ENCODE measurements around the gene CFAP298.

Gene CFAP298

DNA sequence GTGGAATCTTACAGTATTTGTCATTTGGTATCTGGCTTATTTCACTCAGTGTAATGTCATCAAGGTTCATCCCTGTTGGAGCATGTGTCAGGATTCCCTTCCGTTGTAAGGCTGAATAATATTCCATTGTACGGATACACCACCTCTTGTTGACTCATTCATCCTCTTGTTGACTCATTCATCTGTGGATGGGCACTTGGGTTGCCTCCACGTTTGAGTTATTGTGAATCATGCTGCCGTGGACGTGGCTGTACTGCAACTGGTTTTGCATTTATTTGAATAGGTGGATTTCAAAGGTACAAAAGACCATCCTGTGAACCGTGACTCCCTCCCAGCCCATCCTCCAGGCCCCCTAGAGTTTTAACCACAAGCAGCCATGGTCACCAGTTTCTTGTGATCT is 15.0 kb downstream of the CFAP298 start:
- no peak for DNase-seq

DNA sequence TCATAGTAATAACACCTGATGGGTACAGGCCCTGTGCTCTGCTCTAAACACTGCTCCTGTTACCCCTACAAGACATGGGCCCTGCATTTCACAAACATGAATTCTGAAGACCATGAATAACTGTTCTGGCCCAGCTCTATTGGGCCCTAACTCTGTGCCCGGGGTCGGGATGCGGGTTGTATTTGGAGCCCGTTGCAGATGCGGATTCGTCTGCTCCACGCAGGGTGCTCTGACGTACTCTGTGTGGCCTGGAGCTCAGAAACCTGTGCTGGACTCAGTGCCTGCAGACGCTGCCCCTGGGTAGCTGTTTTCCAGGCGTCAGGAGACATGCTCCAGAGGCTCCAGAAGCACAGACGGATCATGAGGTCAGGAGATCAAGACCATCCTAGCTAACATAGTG is 16.7 kb downstream of the CFAP298 start:
- DNase-seq: no peak

GRCh38 chr21:32593690-32594089 is 18.5 kb downstream of the CFAP298 start:
- DNase-seq: no peak

DNA sequence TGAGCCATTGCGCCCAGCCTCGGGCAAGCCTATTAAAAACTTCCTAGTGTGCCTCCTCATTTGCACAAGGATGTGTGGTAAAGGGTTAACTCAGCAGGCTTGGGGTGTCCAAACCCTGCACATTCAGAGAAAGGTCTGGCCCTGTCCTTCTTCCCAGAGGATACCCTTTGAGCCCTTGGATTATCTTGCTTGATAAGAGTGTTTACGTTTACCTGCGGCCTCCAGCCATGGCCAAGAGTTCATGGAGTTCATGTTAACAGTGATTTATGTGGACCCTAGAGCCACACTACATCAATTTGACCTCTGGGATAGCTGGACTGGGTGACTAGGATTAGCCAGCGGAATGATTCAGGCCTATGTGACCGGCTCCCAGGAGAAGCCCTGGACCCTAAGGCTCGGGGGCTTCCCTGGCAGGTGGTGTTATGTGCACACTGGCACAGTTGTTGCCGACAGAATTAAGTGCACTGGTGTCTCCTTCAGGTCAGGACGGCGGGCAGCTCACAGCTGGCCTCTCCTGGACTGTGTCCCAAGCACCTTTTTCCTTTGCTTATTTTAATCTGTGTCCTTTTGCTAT is 19.2 kb downstream of the CFAP298 start:
- DNase-seq: no peak

- DNase-seq: no peak
Observed at GRCh38 chr21:32590130-32590529, 22.0 kb downstream of the CFAP298 start.

- DNase-seq: no peak
Observed at GRCh38 chr21:32587651-32588050, 24.5 kb downstream of the CFAP298 start.

DNA sequence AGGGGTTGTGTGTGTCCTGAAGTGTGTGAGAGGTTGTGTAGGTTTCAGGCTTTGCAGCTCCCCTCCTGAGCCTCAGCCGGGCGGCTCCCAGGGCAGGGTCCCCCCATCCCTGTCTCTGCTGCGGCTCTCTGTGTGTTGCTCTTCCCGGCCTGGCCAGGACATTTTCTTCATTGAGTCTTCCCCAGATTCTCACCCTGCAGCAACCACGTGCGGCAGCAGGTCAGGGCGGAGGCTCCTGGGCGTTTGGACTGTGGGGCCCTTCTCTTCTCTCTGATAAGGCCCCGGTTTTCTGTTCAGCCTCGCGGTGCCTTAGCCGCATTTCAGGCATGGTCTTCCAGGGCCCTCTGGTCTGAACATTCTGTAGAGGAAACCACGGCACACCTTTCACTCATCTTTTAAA is 25.1 kb downstream of the CFAP298 start:
- no peak for DNase-seq

DNA sequence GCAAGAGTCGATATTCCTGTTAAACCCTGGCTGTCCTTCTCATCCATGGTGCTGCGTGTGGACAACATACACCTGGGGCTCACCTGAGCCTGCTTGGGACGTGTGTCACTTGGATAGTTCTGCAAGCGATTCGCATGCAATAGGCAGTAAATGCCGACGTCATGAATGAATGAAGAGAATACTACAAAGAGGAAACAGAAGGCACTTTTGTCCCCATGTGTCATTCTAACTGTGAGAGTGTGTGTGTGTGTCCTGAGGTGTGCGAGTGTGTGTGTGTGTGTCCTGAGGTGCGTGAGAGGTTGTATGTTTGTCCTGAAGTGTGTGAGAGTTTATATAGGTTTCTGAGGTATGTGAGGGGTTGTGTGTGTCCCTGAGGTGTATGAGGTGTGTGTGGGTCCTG is 26.2 kb downstream of the CFAP298 start:
- DNase-seq: no peak

GRCh38 chr21:32585042-32585710 is 27.0 kb downstream of the CFAP298 start, which contains the start of gene TCP10L:
TSS of gene TCP10L (minus strand) at chr21:32585523. CDS start at chr21:32584304, 1,219 bp downstream.
- peak; percentile 26 for DNase-seq

DNA sequence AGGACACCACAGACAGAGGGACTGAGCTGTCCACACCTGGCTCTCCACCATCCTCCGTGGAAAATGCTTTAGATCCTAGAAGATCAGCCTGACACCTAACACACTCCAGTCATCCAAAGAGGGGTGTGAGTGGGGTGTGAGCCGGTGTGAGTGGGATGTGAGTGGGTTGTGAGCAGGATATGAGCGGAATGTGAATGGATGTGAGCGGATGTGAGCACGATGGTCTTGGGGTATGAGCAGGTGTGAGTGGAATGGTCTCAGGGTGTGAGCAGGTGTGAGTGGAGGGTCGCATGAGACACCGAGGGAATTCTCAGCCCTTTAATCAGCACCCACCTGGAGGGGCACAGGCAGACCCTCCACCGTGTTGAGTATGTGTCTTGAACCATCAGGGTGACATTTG is 27.7 kb downstream of the CFAP298 start:
- DNase-seq: no peak

GRCh38 chr21:32581732-32582131 is 30.4 kb downstream of the CFAP298 start:
- peak; percentile 9 for DNase-seq

DNA sequence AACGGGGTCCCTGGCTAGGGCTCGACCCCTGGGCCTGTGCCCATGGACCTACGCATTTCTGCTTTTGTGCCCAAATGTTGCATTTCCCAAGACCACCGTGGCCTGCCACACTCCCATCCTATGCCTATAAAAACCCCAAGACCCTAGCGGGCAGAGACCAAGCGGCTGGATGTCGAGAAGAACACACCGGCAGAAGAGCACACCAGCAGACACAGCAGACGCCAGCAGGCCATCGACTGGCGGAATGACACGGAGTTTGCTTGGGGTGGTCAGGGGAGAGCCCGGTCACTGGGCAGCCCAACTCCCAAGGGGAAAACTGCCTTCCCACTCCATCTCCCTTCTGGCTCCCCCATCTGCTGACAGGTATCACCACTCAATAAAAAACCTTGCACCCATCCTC is 31.2 kb downstream of the CFAP298 start:
- DNase-seq: peak; percentile 28

- no peak for DNase-seq
Observed at GRCh38 chr21:32578107-32578691, 34.0 kb downstream of the CFAP298 start.

- no peak for DNase-seq
Observed at GRCh38 chr21:32576011-32576410, 36.2 kb downstream of the CFAP298 start.

- no peak for DNase-seq
Observed at GRCh38 chr21:32574946-32575925, 36.9 kb downstream of the CFAP298 start.

GRCh38 chr21:32572574-32573420 is 39.4 kb downstream of the CFAP298 start:
- DNase-seq: no peak

DNA sequence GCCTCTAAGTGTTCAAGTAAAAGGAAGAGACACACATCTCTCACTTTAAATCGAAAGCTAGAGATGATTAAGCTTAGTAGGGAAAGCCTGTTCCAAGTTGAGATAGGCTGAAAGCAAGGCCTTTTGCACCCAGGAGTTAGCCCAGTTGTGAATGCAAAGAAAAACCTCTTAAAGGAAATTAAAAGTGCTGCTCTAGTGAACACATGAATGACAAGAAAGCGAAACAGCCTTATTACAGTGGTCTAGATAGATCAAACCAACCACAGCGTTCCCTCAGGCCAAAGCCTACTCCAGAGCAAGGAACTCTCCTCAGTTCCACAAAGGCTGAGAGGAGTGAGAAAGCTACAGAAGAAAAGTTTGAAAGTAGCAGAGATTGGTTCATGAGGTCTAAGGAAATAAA is 41.7 kb downstream of the CFAP298 start:
- DNase-seq: no peak

DNA sequence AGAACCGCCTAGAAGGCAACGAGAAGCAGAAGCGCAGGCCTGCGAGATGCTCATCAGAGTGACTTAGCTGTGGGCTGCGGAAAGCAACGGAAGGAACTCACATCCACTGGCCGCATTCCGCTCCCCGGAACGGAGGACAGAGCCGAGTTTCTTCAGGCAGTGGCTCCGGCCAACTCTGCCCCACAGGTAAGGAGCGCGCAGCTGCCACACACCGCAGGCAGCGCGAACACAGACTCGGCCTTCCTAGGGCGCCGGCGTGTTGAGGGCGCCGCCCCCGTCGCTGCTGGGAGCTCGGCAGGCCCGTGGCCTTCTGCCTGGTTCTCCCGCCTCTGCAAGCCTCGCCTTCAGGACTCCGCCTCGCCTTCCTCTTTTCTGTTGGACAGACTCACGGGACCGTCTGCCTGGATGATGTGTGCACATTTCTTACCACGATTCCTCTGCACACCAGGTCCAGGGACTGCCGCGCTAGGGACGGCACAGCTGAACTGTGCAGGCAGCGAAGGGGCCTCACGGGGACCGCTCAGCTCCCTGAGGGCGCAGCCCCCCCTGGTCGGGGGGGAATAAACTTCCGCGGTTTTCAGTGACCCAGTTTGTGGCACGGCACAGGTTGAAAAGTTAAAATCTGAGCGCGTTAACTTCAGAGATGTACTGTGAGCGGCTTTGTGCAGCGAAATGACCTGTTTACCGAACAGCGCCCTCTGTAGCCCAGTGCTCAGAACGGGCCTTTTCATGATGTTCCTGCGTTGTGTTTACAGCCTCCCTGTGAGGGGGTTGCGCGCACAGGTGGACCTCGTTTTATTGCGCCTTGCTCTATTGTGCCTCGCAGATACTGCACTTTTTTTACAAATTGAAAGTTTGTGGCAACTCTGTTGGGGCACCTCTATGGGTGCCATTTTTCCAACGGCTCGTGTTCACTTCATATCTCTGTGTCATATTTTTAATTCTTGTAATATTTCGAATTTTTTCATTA is 42.6 kb downstream of the CFAP298 start:
- DNase-seq: peak; percentile 90

DNA sequence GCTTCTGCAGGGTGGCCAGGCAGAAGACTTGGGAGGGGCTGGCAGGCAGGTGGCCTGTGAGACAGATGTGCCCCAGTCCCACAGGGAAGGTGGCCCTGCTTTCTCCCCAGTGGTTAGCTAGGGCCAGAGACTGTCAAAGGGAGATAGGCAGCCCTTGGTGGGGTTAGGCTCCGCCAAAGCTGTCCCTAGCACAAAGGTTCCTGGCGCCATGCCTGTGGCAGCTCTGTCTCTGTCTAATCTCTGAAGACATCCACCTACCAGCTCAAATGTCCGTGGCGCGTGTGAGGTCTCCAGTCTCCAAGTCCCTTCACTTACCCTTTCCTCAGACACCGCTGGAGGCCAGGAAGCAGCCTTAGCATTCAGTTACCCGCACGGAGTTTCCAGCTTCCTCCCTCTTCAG is 44.6 kb downstream of the CFAP298 start:
- no peak for DNase-seq

DNA sequence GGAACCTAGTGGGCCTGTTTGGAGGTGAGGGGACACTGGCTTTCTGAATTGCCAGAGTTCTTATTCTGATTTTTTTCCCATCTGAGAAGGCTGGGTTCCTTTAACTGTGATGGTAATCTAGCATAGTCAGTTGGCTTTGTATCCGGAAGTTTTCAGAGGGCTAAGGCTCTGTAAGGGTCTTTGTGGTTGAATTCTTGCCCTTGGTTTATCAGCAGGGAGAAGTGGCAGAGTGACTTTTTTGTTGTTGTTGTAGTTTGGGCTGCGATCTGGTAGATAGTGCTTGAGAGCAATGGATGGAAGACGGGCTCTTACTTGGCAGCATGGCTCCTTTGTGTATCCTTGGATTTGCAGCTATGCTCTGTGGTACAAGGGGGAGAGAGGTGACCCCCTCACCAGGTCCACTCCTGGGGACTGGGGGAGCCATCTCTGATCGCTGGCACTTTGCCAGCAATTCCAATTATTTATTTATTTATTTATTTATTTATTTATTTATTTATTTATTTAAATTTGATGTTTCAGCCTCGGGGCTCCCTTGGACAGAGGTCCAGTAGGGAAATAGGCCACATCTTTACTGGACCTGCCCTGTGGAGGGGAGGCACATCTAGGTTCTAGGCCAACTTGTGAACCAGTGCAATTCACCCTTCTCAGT is 45.3 kb downstream of the CFAP298 start:
- DNase-seq: no peak
